Right lobe of liver (tissue), 6 donors: ENCODE results near the gene FMC1. TPM values are rescaled to one million over a fixed set of nuclear protein-coding genes. Genes with fewer than 3 reads are reported as not detected.

Experiments
- ATAC-seq, 4 donors: fragments of 200-7000 bp; cut with Tn5 transposase; one replicate each; pipeline ENCODE4 v1.9.1; 2020; ENCODE audit warnings: mild to moderate bottlenecking in 4 of 4, moderate library complexity in 4 of 4
- DNase-seq, 3 donors: peaks; one replicate each; pipeline ENCODE4 v3.0.0-alpha.2; 2020
- H3K27ac ChIP-seq, 3 donors: fragments of 200-600 bp; one replicate each; pipeline ENCODE4 v1.8.0; 2022
- H3K27me3 ChIP-seq, 2 donors: fragments of 200-600 bp; one replicate each; pipeline ENCODE4 v1.8.0; 2022
- H3K36me3 ChIP-seq, 4 donors: fragments of 200-600 bp; sonication (generic) in 1 of 4; one replicate each; pipeline versions ENCODE4 v1.5.1 to v1.8.0; 2017 to 2022; ENCODE audit warnings: control low read depth in 1 of 4
- H3K4me1 ChIP-seq, 4 donors: fragments of 200-600 bp; sonication (generic) in 1 of 4; one replicate each; pipeline versions ENCODE4 v1.5.1 to v1.8.0; 2017 to 2022; ENCODE audit warnings: control low read depth in 1 of 4
- H3K4me3 ChIP-seq, 3 donors: fragments of 200-600 bp; one replicate each; pipeline ENCODE4 v1.8.0; 2022
- H3K9me3 ChIP-seq, 4 donors: fragments of 200-600 bp; sonication (generic) in 1 of 4; one replicate each; pipeline versions ENCODE4 v1.5.1 to v1.8.0; 2017 to 2022; ENCODE audit warnings: control low read depth in 1 of 4
- POLR2A ChIP-seq: fragments of 450-650 bp; IDR thresholded peaks from one replicate; pipeline ENCODE4 v1.6.1; 2017; ENCODE audit warnings: antibody characterized with exemption, mild to moderate bottlenecking
- WGBS: methylation state at CpG from one replicate; pipeline ENCODE4 v1.1.6; 2018; ENCODE audit warnings: low coverage, low lambda C conversion rate; ENCODE audit not compliant: insufficient coverage; ENCODE audit errors: missing lambda C conversion rate; 5-methylcytosine and 5-hydroxymethylcytosine counted together
- intact Hi-C, 2 donors: fragments of 100-400 bp; cut with DNase I; formaldehyde crosslinking; loops; one replicate each; pipeline versions ENCODE4 v1.11.2 to v1.14.1; 2022
- small RNA-seq, 2 experiments: library from RNA; depleted of rRNA; stranded (forward); fragments of <200 nt; gene quantifications; one replicate each; pipeline ENCODE3, GENCODE V24; 2016
- total RNA-seq, 6 experiments: library from RNA; depleted of rRNA in 2 of 6; stranded (reverse); fragments of >200 nt in 2 of 6; fragmentation: NEBNext Ultra II Directional in 3 of 6; extraction: Animal tissue kit (Norgen Biotek cat#: 25700) in 3 of 6; gene quantifications; one replicate each; pipeline versions ENCODE4 v1.1.0 to v1.2.4, GENCODE V29; 2016 to 2023
- TF ChIP-seq, protein P1 (sequence below), 4 donors: fragments of 200-600 bp in 3 of 4; fragments of 450-650 bp in 1 of 4; IDR thresholded peaks; one replicate each; pipeline versions ENCODE4 v1.5.1 to v1.8.0; 2016 to 2022; ENCODE audit warnings: antibody characterized with exemption in 4 of 4, mild to moderate bottlenecking in 2 of 4
- donor health status: DM: no; HTN: yes; CAD: no.
- donor health status: DM: no; HTN: no; CAD: no.
- donor health status: DM: no; HTN: no; CAD: no.
- donor health status: DM: no; HTN: yes; CAD: no.
- donor health status: DM: no; HTN: yes; CAD: no.

The FMC1 gene
- total RNA-seq, 6 experiments from 2014 or later: 4.4 to 17.7 (median 6.2) TPM

DNA sequence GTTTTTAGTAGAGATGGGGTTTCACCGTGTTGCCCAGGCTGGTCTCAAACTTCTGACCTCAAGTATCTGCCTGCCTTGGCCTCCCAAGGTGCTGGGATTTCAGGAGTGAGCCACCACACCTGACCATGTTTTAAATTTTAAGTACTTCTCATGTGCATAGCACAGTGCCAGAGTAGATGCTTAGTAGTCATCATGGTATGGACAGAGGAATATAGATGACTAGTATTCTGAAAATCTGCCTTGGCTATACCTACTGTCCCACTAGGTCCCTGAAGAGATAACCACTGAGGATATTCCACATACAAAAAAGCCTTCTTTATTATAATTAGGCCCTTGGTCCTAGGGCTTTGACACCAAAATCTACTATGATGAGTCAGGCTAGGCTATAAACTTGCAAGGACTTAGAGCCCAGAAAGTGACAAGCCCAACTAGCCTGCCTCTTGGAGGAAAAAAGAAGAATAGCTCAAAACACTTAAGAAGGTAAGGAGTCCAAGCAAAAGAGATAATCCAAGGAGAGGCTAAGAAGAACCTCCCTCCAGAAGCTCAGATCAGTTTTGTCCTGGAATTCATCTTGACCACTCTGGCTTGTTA is 52.6 kb downstream of the FMC1 start:
- H3K9me3 ChIP-seq: no peaks in the 10 kb centered on the region

DNA sequence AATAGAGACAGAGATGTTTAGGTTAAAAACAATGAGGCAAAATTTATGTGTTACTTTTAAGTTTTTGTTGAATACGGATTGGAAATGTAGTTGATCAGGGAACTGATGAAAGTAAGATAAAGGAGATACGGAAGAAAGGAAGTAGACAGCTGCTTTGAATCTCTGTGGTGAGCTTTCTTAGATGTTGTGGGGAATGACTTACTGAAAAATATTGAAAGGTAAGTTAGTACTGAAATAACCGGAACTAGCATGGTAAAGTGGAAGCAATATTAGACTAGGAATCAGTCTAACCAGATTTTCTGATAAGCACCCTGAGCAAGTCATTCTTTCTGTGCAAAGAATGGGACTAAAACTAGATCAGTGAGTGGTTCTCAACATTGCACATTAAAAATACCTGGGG is 53.4 kb downstream of the FMC1 start:
- intact Hi-C loops: no loop called here
- Histone ChIP-seq H3K27me3 (no peaks in the 10 kb centered on the region), H3K4me1 (no peaks in the 10 kb centered on the region), H3K27ac (no peak overlapping the region), H3K36me3 (peaks cover 0 to 21% (median 9%) of the 10 kb centered on the region in 4 donors), H3K4me3 (no peak overlapping the region), H3K9me3 (no peaks in the 10 kb centered on the region)
- 81% methylated on average over 3 of the region's 3 CpGs for WGBS
- TF ChIP-seq POLR2A: no peak
- TF ChIP-seq, protein P1, sequence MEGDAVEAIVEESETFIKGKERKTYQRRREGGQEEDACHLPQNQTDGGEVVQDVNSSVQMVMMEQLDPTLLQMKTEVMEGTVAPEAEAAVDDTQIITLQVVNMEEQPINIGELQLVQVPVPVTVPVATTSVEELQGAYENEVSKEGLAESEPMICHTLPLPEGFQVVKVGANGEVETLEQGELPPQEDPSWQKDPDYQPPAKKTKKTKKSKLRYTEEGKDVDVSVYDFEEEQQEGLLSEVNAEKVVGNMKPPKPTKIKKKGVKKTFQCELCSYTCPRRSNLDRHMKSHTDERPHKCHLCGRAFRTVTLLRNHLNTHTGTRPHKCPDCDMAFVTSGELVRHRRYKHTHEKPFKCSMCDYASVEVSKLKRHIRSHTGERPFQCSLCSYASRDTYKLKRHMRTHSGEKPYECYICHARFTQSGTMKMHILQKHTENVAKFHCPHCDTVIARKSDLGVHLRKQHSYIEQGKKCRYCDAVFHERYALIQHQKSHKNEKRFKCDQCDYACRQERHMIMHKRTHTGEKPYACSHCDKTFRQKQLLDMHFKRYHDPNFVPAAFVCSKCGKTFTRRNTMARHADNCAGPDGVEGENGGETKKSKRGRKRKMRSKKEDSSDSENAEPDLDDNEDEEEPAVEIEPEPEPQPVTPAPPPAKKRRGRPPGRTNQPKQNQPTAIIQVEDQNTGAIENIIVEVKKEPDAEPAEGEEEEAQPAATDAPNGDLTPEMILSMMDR (IDR thresholded peaks at IDR 0.05): no peak
- DNase-seq (no peak), ATAC-seq (no peak)

More for the DNA sequence above, 52.6 kb downstream of the FMC1 start:
- Histone ChIP-seq H3K27me3 (no peaks in the 10 kb centered on the region), H3K4me1 (no peaks in the 10 kb centered on the region), H3K27ac (no peak overlapping the region), H3K36me3 (peaks cover 0 to 13% (median 7%) of the 10 kb centered on the region in 4 donors), H3K4me3 (no peak overlapping the region)
- TF ChIP-seq, protein P1 (IDR thresholded peaks at IDR 0.05): no peak
- no peak for TF ChIP-seq POLR2A
- DNase-seq: no peak
- intact Hi-C loops: no loop called here
- 83% methylated on average over 1 of the region's 1 CpG for WGBS
- no peak for ATAC-seq

Small RNA genes within 50 kb of the gene (small RNA-seq; reads per million reads assigned to genes)
- gene RNU6-206P: 0 reads per million in 2 experiments

Other genes with a start within 250 kb of the FMC1 start
- gene ZC3HAV1, start 231.6 kb upstream of the FMC1 start, total RNA-seq: 10 to 100 TPM; 12.3 to 20.6 (median 17.7) TPM
- 10 to 100 TPM in 1 of 6 experiments, 1 to 10 TPM in 5; 4.5 to 12.0 (median 8.1) TPM for gene UBN2, start 110.1 kb upstream of the FMC1 start, total RNA-seq
- gene LUC7L2, start 18.6 kb downstream of the FMC1 start, total RNA-seq: 10 to 100 TPM; 23.2 to 40.0 (median 36.3) TPM
- not detected for gene KLRG2, start 142.3 kb downstream of the FMC1 start, total RNA-seq
- gene CLEC2L, start 182.3 kb downstream of the FMC1 start, total RNA-seq: not detected